Spleen (tissue), 11 donors: ENCODE data around the gene HOXB4. TPM values are rescaled to one million over a fixed set of nuclear protein-coding genes. Genes with fewer than 3 reads are reported as not detected.

Experiments used
- DNase-seq: peaks from one replicate; pipeline ENCODE4 v3.0.0-alpha.2; 2020
- H3K27ac ChIP-seq, 8 donors: fragments of 200-600 bp; sonication (generic) in 7 of 8; 1 replicate in 4 of 8; 2 replicates in 4 of 8; pipeline versions ENCODE4 v1.5.0 to v1.8.0; 2016 to 2021; ENCODE audit warnings: inconsistent platforms in 4 of 8, mild to moderate bottlenecking in 4 of 8, moderate library complexity in 1 of 8
- H3K27me3 ChIP-seq, 7 donors: fragments of 200-600 bp; sonication (generic) in 6 of 7; replicated peaks in 1 of 7; 1 replicate in 4 of 7; 2 replicates in 3 of 7; pipeline versions ENCODE4 v1.5.0 to v1.8.0; 2016 to 2021; ENCODE audit warnings: inconsistent platforms in 3 of 7, mild to moderate bottlenecking in 1 of 7
- H3K36me3 ChIP-seq, 6 donors: fragments of 200-600 bp; sonication (generic) in 5 of 6; 1 replicate in 4 of 6; 2 replicates in 2 of 6; pipeline versions ENCODE4 v1.5.0 to v1.8.0; 2016 to 2021; ENCODE audit warnings: inconsistent platforms in 2 of 6
- H3K4me1 ChIP-seq, 6 donors: fragments of 200-600 bp; sonication (generic) in 5 of 6; 1 replicate in 3 of 6; 2 replicates in 3 of 6; pipeline versions ENCODE4 v1.5.0 to v1.8.0; 2016 to 2021; ENCODE audit warnings: inconsistent platforms in 3 of 6
- H3K4me3 ChIP-seq, 8 donors: fragments of 200-600 bp; sonication (generic) in 7 of 8; 1 replicate in 4 of 8; 2 replicates in 4 of 8; pipeline versions ENCODE4 v1.5.0 to v1.8.0; 2016 to 2021; ENCODE audit warnings: inconsistent platforms in 4 of 8, mild to moderate bottlenecking in 4 of 8, moderate library complexity in 2 of 8
- H3K9me3 ChIP-seq, 8 donors: fragments of 200-600 bp; sonication (generic) in 7 of 8; 1 replicate in 4 of 8; 2 replicates in 4 of 8; pipeline versions ENCODE4 v1.5.0 to v1.8.0; 2016 to 2021; ENCODE audit warnings: inconsistent platforms in 4 of 8
- CTCF ChIP-seq, 11 experiments: fragments of 200-600 bp in 7 of 11; fragments of 450-650 bp in 4 of 11; sonication (generic) in 4 of 11; IDR thresholded peaks in 8 of 11; conservative IDR thresholded peaks in 3 of 11; 1 replicate in 7 of 11; 2 replicates in 4 of 11; pipeline versions ENCODE4 v1.4.0 to v1.8.0; 2016 to 2021; ENCODE audit warnings: antibody characterized with exemption in 11 of 11, inconsistent platforms in 4 of 11, mild to moderate bottlenecking in 1 of 11
- POLR2A ChIP-seq, 3 donors: fragments of 450-650 bp; IDR thresholded peaks; one replicate each; pipeline ENCODE4 v1.5.1; 2017; ENCODE audit warnings: antibody characterized with exemption in 3 of 3, mild to moderate bottlenecking in 1 of 3
- POLR2AphosphoS5 ChIP-seq, 3 donors: sonication (generic); formaldehyde crosslinking; IDR thresholded peaks; one replicate each; pipeline ENCODE4 v1.5.1; 2017; ENCODE audit warnings: antibody characterized with exemption in 3 of 3
- WGBS, 5 donors: extraction: QIAGEN DNeasy Blood & Tissue Kit in 3 of 5; methylation state at CpG; one replicate each; pipeline versions ENCODE4 v1.1.5 to v1.1.7; 2013 to 2018; 5-methylcytosine and 5-hydroxymethylcytosine counted together
- intact Hi-C: fragments of 100-400 bp; cut with DNase I; formaldehyde crosslinking; loops from one replicate; pipeline ENCODE4 v1.15.0; 2023; ENCODE audit warnings: low total_unique reads
- polyA plus RNA-seq, 3 donors: library from polyadenylated mRNA; stranded (reverse); fragments of 200-250 nt; gene quantifications; one replicate each; pipeline ENCODE4 v1.2.1, GENCODE V29; 2013
- total RNA-seq, 7 donors: library from RNA; depleted of rRNA in 3 of 7; stranded (reverse); fragments of >200 nt in 3 of 7; fragmentation: NEBNext Ultra II Directional in 4 of 7; extraction: Animal tissue kit (Norgen Biotek cat#: 25700) in 4 of 7; gene quantifications; one replicate each; pipeline versions ENCODE4 v1.1.0 to v1.2.1, GENCODE V29; 2016 to 2021
- donor health status: healthy with polysubstance abuse.
- donor health status: DM: no; HTN: no; CAD: no; lungs with moderate emphysema.
- donor health status: DM: no; HTN: no; CAD: no.
- donor health status: Bipolar disorder and iron deficiency.
- donor health status: healthy.
- donor health status: DM: no; HTN: no; CAD: no.
- donor health status: DM: yes; HTN: yes; CAD: no.

The HOXB4 gene
- total and polyA plus RNA-seq, 10 donors, result 1.9 to 6.4 (median 2.7) TPM

GRCh38 chr17:48571826-48572417 lies 6.2 kb downstream of the HOXB4 start:
- Histone ChIP-seq H3K4me1 (peaks cover 0 to 52% (median 24%) of the 10 kb centered on the region in 6 donors), H3K36me3 (no peaks in the 10 kb centered on the region), H3K27ac (peak overlapping the region; percentile 42 to 89 (median 72)), H3K4me3 (no peak overlapping the region), H3K9me3 (no peaks in the 10 kb centered on the region), H3K27me3 (peaks cover 0 to 60% (median 25%) of the 10 kb centered on the region in 7 donors)
- TF ChIP-seq CTCF (IDR thresholded peaks at IDR 0.05 in 8 of 11, conservative IDR thresholded peaks at IDR 0.05 in 3 of 11) (no peak), POLR2AphosphoS5 (IDR thresholded peaks at IDR 0.05) (no peak), POLR2A (IDR thresholded peaks at IDR 0.05) (no peak)
- no peak for DNase-seq
- 71 to 87% (median 76%) methylated on average over 1 of the region's 1 CpG for WGBS, 5 donors
- intact Hi-C loops, result no loop called here

- Histone ChIP-seq H3K27me3 (peaks cover 0 to 59% (median 18%) of the 10 kb centered on the region in 7 donors), H3K36me3 (no peaks in the 10 kb centered on the region), H3K9me3 (no peaks in the 10 kb centered on the region), H3K27ac (peak overlapping the region; percentile 42 to 89 (median 72)), H3K4me3 (peak overlapping the region in 2 of 8 donors; percentile 10 to 27), H3K4me1 (peaks cover 0 to 50% (median 17%) of the 10 kb centered on the region in 6 donors)
- TF ChIP-seq POLR2AphosphoS5 (IDR thresholded peaks at IDR 0.05) (peak in 2 of 3 donors; percentile 21 to 25), POLR2A (IDR thresholded peaks at IDR 0.05) (no peak)
- intact Hi-C loops, result no loop called here
- DNase-seq, result no peak
- 64 to 74% (median 70%) methylated on average over 26 of the region's 26 CpGs for WGBS, 5 donors
These were observed 6.9 kb downstream of the HOXB4 start for GRCh38 chr17:48571024-48571818.

GRCh38 chr17:48570325-48571023 lies 7.7 kb downstream of the HOXB4 start:
- TF ChIP-seq POLR2AphosphoS5 (IDR thresholded peaks at IDR 0.05), result peak in 1 of 3 donors; percentile 27
- TF ChIP-seq CTCF (IDR thresholded peaks at IDR 0.05 in 8 of 11, conservative IDR thresholded peaks at IDR 0.05 in 3 of 11), result no peak
- peak overlapping the region in 7 of 8 donors; percentile 10 to 89 (median 79) for H3K27ac ChIP-seq
- no peaks in the 10 kb centered on the region for H3K36me3 ChIP-seq
- H3K9me3 ChIP-seq, result no peaks in the 10 kb centered on the region
- DNase-seq, result no peak
- intact Hi-C loops, result no loop called here
- peaks cover 0 to 49% (median 11%) of the 10 kb centered on the region in 6 donors for H3K4me1 ChIP-seq
- H3K27me3 ChIP-seq, result peaks cover 0 to 59% (median 14%) of the 10 kb centered on the region in 7 donors
- 54 to 70% (median 55%) methylated on average over 19 of the region's 19 CpGs for WGBS, 5 donors
- H3K4me3 ChIP-seq, result peak overlapping the region in 2 of 8 donors; percentile 10 to 16

GRCh38 chr17:48569674-48570324 lies 8.4 kb downstream of the HOXB4 start:
- Histone ChIP-seq H3K4me3 (peak overlapping the region in 1 of 8 donors; percentile 11), H3K9me3 (no peaks in the 10 kb centered on the region), H3K36me3 (no peaks in the 10 kb centered on the region), H3K4me1 (peaks cover 0 to 51% (median 10%) of the 10 kb centered on the region in 6 donors), H3K27me3 (peaks cover 0 to 63% (median 14%) of the 10 kb centered on the region in 7 donors), H3K27ac (peak overlapping the region in 6 of 8 donors; percentile 62 to 89 (median 81))
- 71 to 83% (median 75%) methylated on average over 6 of the region's 6 CpGs for WGBS, 5 donors
- intact Hi-C loops, result no loop called here
- DNase-seq, result no peak
- TF ChIP-seq POLR2AphosphoS5 (IDR thresholded peaks at IDR 0.05), result no peak
- no peak for TF ChIP-seq POLR2A (IDR thresholded peaks at IDR 0.05)
- no peak for TF ChIP-seq CTCF (IDR thresholded peaks at IDR 0.05 in 8 of 11, conservative IDR thresholded peaks at IDR 0.05 in 3 of 11)
